Lung (tissue), 12 donors: ENCODE data around the gene GAB2. TPM values are rescaled to one million over a fixed set of nuclear protein-coding genes. Genes with fewer than 3 reads are reported as not detected.

Source experiments
- ATAC-seq: fragments of 200-7000 bp; cut with Tn5 transposase; one replicate; pipeline ENCODE4 v1.9.1; 2020; ENCODE audit warnings: moderate number of reproducible peaks; ENCODE audit not compliant: insufficient read depth, low FRiP score
- DNase-seq, 3 donors: peaks; one replicate each; pipeline ENCODE4 v3.0.0-alpha.2; 2013 to 2017
- H3K27ac ChIP-seq, 2 donors: one replicate each; pipeline ENCODE4 v1.5.1; 2013; ENCODE audit warnings: mild to moderate bottlenecking in 2 of 2, moderate library complexity in 2 of 2, control low read depth in 1 of 2, inconsistent platforms in 1 of 2, low read depth in 1 of 2, low read length in 1 of 2
- H3K27me3 ChIP-seq, 3 donors: one replicate each; pipeline ENCODE4 v1.5.1; 2013; ENCODE audit warnings: low read length in 2 of 3; ENCODE audit not compliant: control insufficient read depth in 3 of 3, insufficient read depth in 3 of 3
- H3K36me3 ChIP-seq, 4 donors: one replicate each; pipeline ENCODE4 v1.5.1; 2013; ENCODE audit warnings: low read length in 4 of 4, mild to moderate bottlenecking in 1 of 4, moderate library complexity in 1 of 4; ENCODE audit not compliant: control insufficient read depth in 4 of 4, insufficient read depth in 4 of 4
- H3K4me1 ChIP-seq, 5 donors: one replicate each; pipeline ENCODE4 v1.5.1; 2013; ENCODE audit warnings: low read length in 5 of 5, mild to moderate bottlenecking in 2 of 5, moderate library complexity in 1 of 5; ENCODE audit not compliant: control insufficient read depth in 5 of 5, insufficient read depth in 5 of 5
- H3K4me3 ChIP-seq: one replicate; pipeline ENCODE4 v1.5.1; 2013; ENCODE audit warnings: mild to moderate bottlenecking, control low read depth, moderate library complexity
- H3K9ac ChIP-seq, 2 donors: one replicate each; pipeline ENCODE4 v1.5.1; 2013; ENCODE audit warnings: low read length in 2 of 2, control low read depth in 1 of 2; ENCODE audit not compliant: insufficient read depth in 1 of 2
- H3K9me3 ChIP-seq, 4 donors: one replicate each; pipeline ENCODE4 v1.5.1; 2013; ENCODE audit warnings: low read length in 3 of 4, mild to moderate bottlenecking in 1 of 4, moderate library complexity in 1 of 4; ENCODE audit not compliant: control insufficient read depth in 4 of 4, insufficient read depth in 3 of 4
- WGBS, 2 donors: extraction: QIAGEN DNeasy Blood & Tissue Kit; methylation state at CpG; one replicate each; pipeline ENCODE4 v1.1.7; 2013; 5-methylcytosine and 5-hydroxymethylcytosine counted together
- polyA plus RNA-seq, 2 donors: library from polyadenylated mRNA; stranded (reverse); fragments of 200-250 nt; gene quantifications; one replicate each; pipeline ENCODE4 v1.2.1, GENCODE V29; 2013
- total RNA-seq, 2 donors: library from RNA; depleted of rRNA in 1 of 2; stranded (reverse); fragments of >200 nt in 1 of 2; gene quantifications; one replicate each; pipeline ENCODE4 v1.2.1, GENCODE V29; 2014 to 2021
- TF ChIP-seq, protein P1 (sequence below): IDR thresholded peaks from 2 replicates; pipeline ENCODE4 v1.5.1; 2012; ENCODE audit warnings: mild to moderate bottlenecking; ENCODE audit errors: control extremely low read depth, extremely low read depth
- donor health status: control.
- donor health status: control.
- donor health status: Bipolar disorder and iron deficiency.
- donor health status: healthy.
- donor health status: DM: yes; HTN: yes; CAD: no.

The GAB2 gene
- total and polyA plus RNA-seq, 4 donors = 17.8 to 47.9 (median 23.1) TPM

DNA sequence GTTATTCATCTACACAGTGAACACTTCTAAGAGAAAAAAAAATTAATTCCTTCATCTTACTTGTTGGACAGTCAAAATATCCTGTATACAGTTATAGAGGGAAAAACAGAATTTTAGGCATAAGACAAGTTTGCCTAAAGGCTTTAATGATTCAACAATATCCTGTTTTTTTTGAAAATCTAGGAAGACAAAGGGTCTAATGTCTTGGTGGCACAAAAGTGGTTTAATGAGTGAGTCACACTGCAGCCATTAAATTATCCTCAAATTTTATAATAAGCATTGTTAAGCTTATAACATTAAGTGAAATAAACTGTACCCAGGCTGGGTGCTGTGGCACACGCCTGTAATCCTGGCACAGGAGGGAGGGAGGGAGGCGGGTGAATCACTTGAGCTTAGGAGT lies 72.9 kb downstream of the GAB2 start:
- Histone ChIP-seq H3K36me3 (no peaks in the 10 kb centered on the region), H3K4me3 (no peak overlapping the region), H3K4me1 (peaks cover 0 to 34% (median 11%) of the 10 kb centered on the region in 5 donors), H3K9ac (no peak overlapping the region), H3K27me3 (no peaks in the 10 kb centered on the region), H3K9me3 (no peaks in the 10 kb centered on the region), H3K27ac (no peak overlapping the region)
- ATAC-seq = no peak
- DNase-seq = no peak
- TF ChIP-seq, protein P1, sequence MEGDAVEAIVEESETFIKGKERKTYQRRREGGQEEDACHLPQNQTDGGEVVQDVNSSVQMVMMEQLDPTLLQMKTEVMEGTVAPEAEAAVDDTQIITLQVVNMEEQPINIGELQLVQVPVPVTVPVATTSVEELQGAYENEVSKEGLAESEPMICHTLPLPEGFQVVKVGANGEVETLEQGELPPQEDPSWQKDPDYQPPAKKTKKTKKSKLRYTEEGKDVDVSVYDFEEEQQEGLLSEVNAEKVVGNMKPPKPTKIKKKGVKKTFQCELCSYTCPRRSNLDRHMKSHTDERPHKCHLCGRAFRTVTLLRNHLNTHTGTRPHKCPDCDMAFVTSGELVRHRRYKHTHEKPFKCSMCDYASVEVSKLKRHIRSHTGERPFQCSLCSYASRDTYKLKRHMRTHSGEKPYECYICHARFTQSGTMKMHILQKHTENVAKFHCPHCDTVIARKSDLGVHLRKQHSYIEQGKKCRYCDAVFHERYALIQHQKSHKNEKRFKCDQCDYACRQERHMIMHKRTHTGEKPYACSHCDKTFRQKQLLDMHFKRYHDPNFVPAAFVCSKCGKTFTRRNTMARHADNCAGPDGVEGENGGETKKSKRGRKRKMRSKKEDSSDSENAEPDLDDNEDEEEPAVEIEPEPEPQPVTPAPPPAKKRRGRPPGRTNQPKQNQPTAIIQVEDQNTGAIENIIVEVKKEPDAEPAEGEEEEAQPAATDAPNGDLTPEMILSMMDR = no peak
- 97 to 100% methylated on average over 2 of the region's 2 CpGs for WGBS, 2 donors

DNA sequence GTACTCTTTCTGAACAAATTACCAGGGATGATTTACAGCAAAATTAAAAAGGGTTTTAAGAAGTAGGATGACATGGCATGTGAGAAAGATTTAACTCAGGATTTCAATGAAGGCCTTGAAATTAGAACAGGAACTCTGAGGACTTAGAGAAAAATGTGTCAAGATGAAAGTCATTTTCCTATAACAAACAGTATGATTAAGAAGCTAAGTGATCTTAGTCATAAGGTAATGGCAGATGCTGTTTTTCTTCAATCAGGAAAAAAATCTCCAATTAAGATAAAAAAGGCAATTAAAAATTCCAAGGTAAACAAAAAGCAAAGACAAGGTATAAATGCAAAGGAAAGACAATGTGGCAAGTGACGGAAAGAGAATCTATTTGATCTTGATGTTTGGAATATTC lies 73.5 kb downstream of the GAB2 start:
- TF ChIP-seq, protein P1 = no peak
- Histone ChIP-seq H3K4me3 (no peak overlapping the region), H3K27me3 (no peaks in the 10 kb centered on the region), H3K4me1 (peaks cover 0 to 35% (median 6%) of the 10 kb centered on the region in 5 donors), H3K27ac (no peak overlapping the region), H3K36me3 (no peaks in the 10 kb centered on the region), H3K9ac (no peak overlapping the region), H3K9me3 (no peaks in the 10 kb centered on the region)
- ATAC-seq (no peak), DNase-seq (no peak)
- 93 to 95% methylated on average over 1 of the region's 1 CpG for WGBS, 2 donors

DNA sequence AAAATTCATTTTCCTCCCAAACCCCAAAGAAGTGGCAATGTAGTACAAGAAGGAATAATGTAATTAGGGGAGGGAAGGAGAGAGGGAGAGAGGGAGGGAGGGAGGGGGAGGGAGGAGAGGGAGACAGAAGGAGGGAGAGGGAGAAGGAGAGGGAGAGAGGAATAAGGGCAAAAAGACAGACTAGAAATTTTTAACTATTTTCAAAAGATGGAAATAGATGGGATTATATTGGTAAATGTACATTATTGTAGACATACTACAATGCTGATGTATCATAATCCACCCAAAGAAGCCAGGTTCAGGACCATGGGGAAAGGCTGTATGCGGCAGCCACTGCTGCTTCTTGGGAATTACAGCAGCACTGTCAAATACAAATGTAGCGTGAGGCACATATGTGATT lies 74.3 kb downstream of the GAB2 start:
- 98% methylated on average over 2 of the region's 2 CpGs for WGBS, 2 donors
- Histone ChIP-seq H3K4me1 (peaks cover 0 to 29% (median 0%) of the 10 kb centered on the region in 5 donors), H3K27me3 (no peaks in the 10 kb centered on the region), H3K4me3 (no peak overlapping the region), H3K9ac (no peak overlapping the region), H3K27ac (no peak overlapping the region), H3K9me3 (no peaks in the 10 kb centered on the region), H3K36me3 (no peaks in the 10 kb centered on the region)
- no peak for DNase-seq
- no peak for ATAC-seq
- TF ChIP-seq, protein P1 = no peak

DNA sequence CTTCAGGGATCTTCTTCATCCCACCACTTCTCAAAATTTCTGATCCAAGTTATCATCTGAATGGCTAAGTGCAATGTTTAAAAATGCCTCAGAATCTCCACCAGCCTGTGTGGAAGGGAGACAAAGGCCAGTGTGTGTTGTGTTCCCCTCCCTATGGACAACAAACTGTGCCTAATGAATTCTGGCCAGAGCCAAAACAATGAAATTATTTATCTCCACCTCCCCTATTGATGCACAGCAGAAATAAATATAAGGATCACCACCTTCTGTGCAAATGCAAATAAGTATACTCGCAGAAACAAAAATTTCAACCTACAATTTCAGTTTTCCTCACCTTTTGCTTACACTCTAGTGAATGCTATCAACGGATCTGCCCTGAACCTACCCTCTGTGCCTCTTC lies 75.8 kb downstream of the GAB2 start:
- ATAC-seq = no peak
- Histone ChIP-seq H3K9ac (no peak overlapping the region), H3K27me3 (no peaks in the 10 kb centered on the region), H3K27ac (no peak overlapping the region), H3K36me3 (no peaks in the 10 kb centered on the region), H3K9me3 (no peaks in the 10 kb centered on the region), H3K4me3 (no peak overlapping the region), H3K4me1 (peaks cover 0 to 31% (median 0%) of the 10 kb centered on the region in 5 donors)
- TF ChIP-seq, protein P1 = no peak
- WGBS, 2 donors = 96 to 97% methylated on average over 2 of the region's 2 CpGs
- no peak for DNase-seq
